ENCODE results near the gene ASIC4. TPM values are rescaled to one million over a fixed set of nuclear protein-coding genes. Genes with fewer than 3 reads are reported as not detected.

ASIC4 gene
- polyA plus RNA-seq, 4 donors = 0.04 to 0.10 TPM; not detected in 2

- Histone ChIP-seq H3K4me3 (ENCODE audit: low read depth in 1 of 3, low read length in 3 of 3) (peak within 1 kb of the TSS; percentile 60 to 81 (median 65)), H3K9me3 (ENCODE audit: control insufficient read depth in 2 of 2, insufficient read depth in 1 of 2, low read depth in 1 of 2, low read length in 1 of 2) (no peaks in the 10 kb centered on the region), H3K4me1 (ENCODE audit: control insufficient read depth in 3 of 3, insufficient read depth in 2 of 3, low read depth in 1 of 3, low read length in 2 of 3) (peaks cover 4 to 49% (median 5%) of the 10 kb centered on the region in 3 donors), H3K36me3 (ENCODE audit: control insufficient read depth in 3 of 3, insufficient read depth in 2 of 3, low read depth in 1 of 3, low read length in 3 of 3) (peaks cover 3 to 49% (median 9%) of the 10 kb centered on the region in 3 donors), H3K27ac (ENCODE audit: low read depth in 1 of 3, low read length in 2 of 3) (peak within 1 kb of the TSS; percentile 84 to 96 (median 96)), H3K27me3 (ENCODE audit: control insufficient read depth in 3 of 3, insufficient read depth in 3 of 3, low read length in 3 of 3) (no peaks in the 10 kb centered on the region)
- peak; percentile 95 to 99 for DNase-seq
- 0 to 1% (median 1%) methylated on average over 50 to 75 of the region's 75 CpGs for WGBS, 3 donors
- no peak for FAIRE-seq
Observed at GRCh38 chr2:219543596-219544358, 29.5 kb downstream of the ASIC4 start, which contains the start of the genes CHPF and TMEM198. CHPF (minus strand) TSS chr2:219543809; CDS start chr2:219543538, 271 bp downstream. TMEM198 (plus strand) TSS chr2:219544028; CDS start chr2:219544728, 700 bp downstream.

- H3K4me3 ChIP-seq (ENCODE audit: low read depth in 1 of 3, low read length in 3 of 3) = peak overlapping the region in 2 of 3 donors; percentile 65 to 81
- DNase-seq (peak in 1 of 2 donors; percentile 26), FAIRE-seq (no peak)
- H3K4me1 ChIP-seq (ENCODE audit: control insufficient read depth in 3 of 3, insufficient read depth in 2 of 3, low read depth in 1 of 3, low read length in 2 of 3) = peaks cover 4 to 44% (median 5%) of the 10 kb centered on the region in 3 donors
- H3K9me3 ChIP-seq (ENCODE audit: control insufficient read depth in 2 of 2, insufficient read depth in 1 of 2, low read depth in 1 of 2, low read length in 1 of 2) = no peaks in the 10 kb centered on the region
- H3K36me3 ChIP-seq (ENCODE audit: control insufficient read depth in 3 of 3, insufficient read depth in 2 of 3, low read depth in 1 of 3, low read length in 3 of 3) = peaks cover 2 to 49% (median 6%) of the 10 kb centered on the region in 3 donors
- H3K27me3 ChIP-seq (ENCODE audit: control insufficient read depth in 3 of 3, insufficient read depth in 3 of 3, low read length in 3 of 3) = no peaks in the 10 kb centered on the region
- WGBS, 3 donors = 40 to 53% (median 51%) methylated on average over 9 of the region's 9 CpGs
- H3K27ac ChIP-seq (ENCODE audit: low read depth in 1 of 3, low read length in 2 of 3) = peak overlapping the region in 1 of 3 donors; percentile 84
Observed at GRCh38 chr2:219544567-219544966, 30.3 kb downstream of the ASIC4 start.

- FAIRE-seq (no peak), DNase-seq (peak in 1 of 2 donors; percentile 57)
- H3K9me3 ChIP-seq (ENCODE audit: control insufficient read depth in 2 of 2, insufficient read depth in 1 of 2, low read depth in 1 of 2, low read length in 1 of 2) = no peaks in the 10 kb centered on the region
- H3K4me1 ChIP-seq (ENCODE audit: control insufficient read depth in 3 of 3, insufficient read depth in 2 of 3, low read depth in 1 of 3, low read length in 2 of 3) = peaks cover 4 to 44% (median 5%) of the 10 kb centered on the region in 3 donors
- H3K36me3 ChIP-seq (ENCODE audit: control insufficient read depth in 3 of 3, insufficient read depth in 2 of 3, low read depth in 1 of 3, low read length in 3 of 3) = peaks cover under 1 to 49% (median 5%) of the 10 kb centered on the region in 3 donors
- peaks cover 0 to 1% (median 0%) of the 10 kb centered on the region in 3 donors for H3K27me3 ChIP-seq (ENCODE audit: control insufficient read depth in 3 of 3, insufficient read depth in 3 of 3, low read length in 3 of 3)
- H3K27ac ChIP-seq (ENCODE audit: low read depth in 1 of 3, low read length in 2 of 3) = peak overlapping the region in 2 of 3 donors; percentile 84 to 88
- WGBS, 3 donors = 51 to 81% (median 57%) methylated on average over 3 of the region's 3 CpGs
- H3K4me3 ChIP-seq (ENCODE audit: low read depth in 1 of 3, low read length in 3 of 3) = peak overlapping the region in 2 of 3 donors; percentile 65 to 81
Observed at GRCh38 chr2:219545295-219545942, 31.1 kb downstream of the ASIC4 start.

- H3K9me3 ChIP-seq (ENCODE audit: control insufficient read depth in 2 of 2, insufficient read depth in 1 of 2, low read depth in 1 of 2, low read length in 1 of 2) = no peaks in the 10 kb centered on the region
- H3K27me3 ChIP-seq (ENCODE audit: control insufficient read depth in 3 of 3, insufficient read depth in 3 of 3, low read length in 3 of 3) = peaks cover 0 to 6% (median 0%) of the 10 kb centered on the region in 3 donors
- no peak overlapping the region for H3K4me3 ChIP-seq (ENCODE audit: low read depth in 1 of 3, low read length in 3 of 3)
- DNase-seq (peak; percentile 90 to 92), FAIRE-seq (no peak)
- H3K4me1 ChIP-seq (ENCODE audit: control insufficient read depth in 3 of 3, insufficient read depth in 2 of 3, low read depth in 1 of 3, low read length in 2 of 3) = peaks cover 4 to 45% (median 5%) of the 10 kb centered on the region in 3 donors
- H3K27ac ChIP-seq (ENCODE audit: low read depth in 1 of 3, low read length in 2 of 3) = peak overlapping the region in 2 of 3 donors; percentile 84 to 88
- H3K36me3 ChIP-seq (ENCODE audit: control insufficient read depth in 3 of 3, insufficient read depth in 2 of 3, low read depth in 1 of 3, low read length in 3 of 3) = peaks cover 0 to 49% (median 3%) of the 10 kb centered on the region in 3 donors
- 7 to 46% (median 28%) methylated on average over 4 of the region's 4 CpGs for WGBS, 3 donors
Observed at GRCh38 chr2:219545943-219546352, 31.7 kb downstream of the ASIC4 start.

GRCh38 chr2:219547621-219548020 is 33.3 kb downstream of the ASIC4 start:
- 95 to 97% (median 96%) methylated on average over 26 of the region's 26 CpGs for WGBS, 3 donors
- FAIRE-seq = no peak
- H3K27ac ChIP-seq (ENCODE audit: low read depth in 1 of 3, low read length in 2 of 3) = no peak overlapping the region

GRCh38 chr2:219548990-219549389 is 34.7 kb downstream of the ASIC4 start:
- DNase-seq (no peak), FAIRE-seq (no peak)
- peaks cover 0 to 51% (median 4%) of the 10 kb centered on the region in 3 donors for H3K4me1 ChIP-seq (ENCODE audit: control insufficient read depth in 3 of 3, insufficient read depth in 2 of 3, low read depth in 1 of 3, low read length in 2 of 3)
- H3K4me3 ChIP-seq (ENCODE audit: low read depth in 1 of 3, low read length in 3 of 3) = no peak overlapping the region
- H3K27me3 ChIP-seq (ENCODE audit: control insufficient read depth in 3 of 3, insufficient read depth in 3 of 3, low read length in 3 of 3) = peaks cover 0 to 25% (median 0%) of the 10 kb centered on the region in 3 donors
- no peaks in the 10 kb centered on the region for H3K9me3 ChIP-seq (ENCODE audit: control insufficient read depth in 2 of 2, insufficient read depth in 1 of 2, low read depth in 1 of 2, low read length in 1 of 2)
- H3K27ac ChIP-seq (ENCODE audit: low read depth in 1 of 3, low read length in 2 of 3) = no peak overlapping the region
- H3K36me3 ChIP-seq (ENCODE audit: control insufficient read depth in 3 of 3, insufficient read depth in 2 of 3, low read depth in 1 of 3, low read length in 3 of 3) = peaks cover 0 to 43% (median 3%) of the 10 kb centered on the region in 3 donors
- WGBS, 3 donors = 93 to 95% (median 95%) methylated on average over 17 to 18 of the region's 18 CpGs

More at GRCh38 chr2:219547621-219548020, 33.3 kb downstream of the ASIC4 start:
- H3K9me3 ChIP-seq (ENCODE audit: control insufficient read depth in 2 of 2, insufficient read depth in 1 of 2, low read depth in 1 of 2, low read length in 1 of 2) = no peaks in the 10 kb centered on the region
- no peak overlapping the region for H3K4me3 ChIP-seq (ENCODE audit: low read depth in 1 of 3, low read length in 3 of 3)
- peaks cover 0 to 16% (median 0%) of the 10 kb centered on the region in 3 donors for H3K27me3 ChIP-seq (ENCODE audit: control insufficient read depth in 3 of 3, insufficient read depth in 3 of 3, low read length in 3 of 3)
- H3K36me3 ChIP-seq (ENCODE audit: control insufficient read depth in 3 of 3, insufficient read depth in 2 of 3, low read depth in 1 of 3, low read length in 3 of 3) = peaks cover 0 to 43% (median 3%) of the 10 kb centered on the region in 3 donors
- no peak for DNase-seq
- peaks cover 0 to 45% (median 4%) of the 10 kb centered on the region in 3 donors for H3K4me1 ChIP-seq (ENCODE audit: control insufficient read depth in 3 of 3, insufficient read depth in 2 of 3, low read depth in 1 of 3, low read length in 2 of 3)

- H3K27me3 ChIP-seq (ENCODE audit: control insufficient read depth in 3 of 3, insufficient read depth in 3 of 3, low read length in 3 of 3) = peaks cover 0 to 27% (median 0%) of the 10 kb centered on the region in 3 donors
- no peak overlapping the region for H3K4me3 ChIP-seq (ENCODE audit: low read depth in 1 of 3, low read length in 3 of 3)
- DNase-seq (no peak), FAIRE-seq (no peak)
- peaks cover 0 to 45% (median 4%) of the 10 kb centered on the region in 3 donors for H3K4me1 ChIP-seq (ENCODE audit: control insufficient read depth in 3 of 3, insufficient read depth in 2 of 3, low read depth in 1 of 3, low read length in 2 of 3)
- no peak overlapping the region for H3K27ac ChIP-seq (ENCODE audit: low read depth in 1 of 3, low read length in 2 of 3)
- no peaks in the 10 kb centered on the region for H3K9me3 ChIP-seq (ENCODE audit: control insufficient read depth in 2 of 2, insufficient read depth in 1 of 2, low read depth in 1 of 2, low read length in 1 of 2)
- 81 to 89% (median 86%) methylated on average over 9 of the region's 9 CpGs for WGBS, 3 donors
- peaks cover 0 to 43% (median 3%) of the 10 kb centered on the region in 3 donors for H3K36me3 ChIP-seq (ENCODE audit: control insufficient read depth in 3 of 3, insufficient read depth in 2 of 3, low read depth in 1 of 3, low read length in 3 of 3)
Observed at GRCh38 chr2:219549619-219550018, 35.3 kb downstream of the ASIC4 start.
